ENCODE measurements around the gene SBF2.
"Not testable (repeated sequence)": the region's sequence is repeated elsewhere in the genome, so short reads cannot be mapped to it uniquely, and the experiment has no call there.

Gene SBF2

DNA sequence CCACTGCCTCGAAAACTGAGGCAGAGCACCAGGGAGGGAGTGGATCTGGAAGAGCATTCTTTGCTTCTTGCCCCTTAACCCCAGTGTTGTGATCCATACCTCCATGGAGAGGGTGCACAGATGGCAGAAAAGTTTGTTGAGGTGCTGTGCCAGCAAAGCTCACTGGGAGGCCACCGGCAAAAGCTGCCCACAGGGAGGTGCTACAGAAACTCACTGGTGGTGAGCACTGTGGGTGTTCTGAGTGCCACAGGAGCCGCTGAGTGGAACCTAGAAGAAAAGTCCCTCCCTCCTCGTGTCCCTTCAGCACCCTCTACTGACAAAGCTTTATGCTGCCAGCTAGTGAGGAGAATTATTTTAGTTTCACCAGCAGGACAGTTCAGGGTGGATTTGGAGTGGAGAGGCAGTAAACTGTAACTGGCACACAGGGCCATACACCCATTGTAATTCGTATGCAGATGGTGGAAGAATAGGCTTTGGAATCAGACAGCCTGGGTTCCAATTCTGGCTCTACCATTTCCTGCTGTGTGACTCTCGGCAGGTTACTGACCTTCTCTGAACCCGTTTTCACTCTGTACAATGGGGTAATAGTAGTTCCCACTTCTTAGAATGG lies 545.6 kb downstream of the SBF2 start:
- ChIA-PET CTCF (interaction anchor here (0.6 to 6.8 kb wide), 46 partner anchors 10 to 631 kb away, joined by 3 to 94 read pairs (median 4); partner anchors contain the start of genes WEE1 and ZNF143), POLR2A (interaction anchor here (0.6 to 1.2 kb wide), 2 partner anchors 26 to 175 kb away, joined by 3 read pairs; partner anchors contain the start of gene WEE1)
- TF ChIP-seq, protein P1, sequence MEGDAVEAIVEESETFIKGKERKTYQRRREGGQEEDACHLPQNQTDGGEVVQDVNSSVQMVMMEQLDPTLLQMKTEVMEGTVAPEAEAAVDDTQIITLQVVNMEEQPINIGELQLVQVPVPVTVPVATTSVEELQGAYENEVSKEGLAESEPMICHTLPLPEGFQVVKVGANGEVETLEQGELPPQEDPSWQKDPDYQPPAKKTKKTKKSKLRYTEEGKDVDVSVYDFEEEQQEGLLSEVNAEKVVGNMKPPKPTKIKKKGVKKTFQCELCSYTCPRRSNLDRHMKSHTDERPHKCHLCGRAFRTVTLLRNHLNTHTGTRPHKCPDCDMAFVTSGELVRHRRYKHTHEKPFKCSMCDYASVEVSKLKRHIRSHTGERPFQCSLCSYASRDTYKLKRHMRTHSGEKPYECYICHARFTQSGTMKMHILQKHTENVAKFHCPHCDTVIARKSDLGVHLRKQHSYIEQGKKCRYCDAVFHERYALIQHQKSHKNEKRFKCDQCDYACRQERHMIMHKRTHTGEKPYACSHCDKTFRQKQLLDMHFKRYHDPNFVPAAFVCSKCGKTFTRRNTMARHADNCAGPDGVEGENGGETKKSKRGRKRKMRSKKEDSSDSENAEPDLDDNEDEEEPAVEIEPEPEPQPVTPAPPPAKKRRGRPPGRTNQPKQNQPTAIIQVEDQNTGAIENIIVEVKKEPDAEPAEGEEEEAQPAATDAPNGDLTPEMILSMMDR (IDR thresholded peaks at IDR 0.05; ENCODE audit: control extremely low read depth, extremely low read depth, low read depth, missing control alignments) = peak; percentile 91
- DNase-seq (ENCODE audit: extremely low spot score) = peak; percentile 77

DNA sequence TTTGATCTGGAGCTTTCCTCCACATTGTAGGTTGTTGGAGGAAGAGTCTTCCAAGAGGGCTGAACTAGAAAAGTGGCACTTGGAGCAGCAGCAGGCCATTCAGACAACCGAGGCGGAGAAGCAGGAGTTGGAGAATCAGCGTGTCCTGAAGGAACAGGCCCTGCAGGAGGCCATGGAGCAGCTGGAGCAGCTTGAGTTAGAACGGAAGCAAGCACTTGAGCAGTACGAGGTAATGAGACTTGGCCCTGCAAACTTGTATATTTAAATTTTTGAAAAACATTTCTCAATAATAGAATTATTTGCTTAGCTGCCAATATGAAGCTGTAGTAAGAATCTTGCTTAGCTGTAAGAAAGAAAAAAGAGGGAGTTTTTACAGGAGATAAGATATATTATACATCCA lies 546.2 kb downstream of the SBF2 start:
- DNase-seq (ENCODE audit: extremely low spot score) = no peak
- ChIA-PET POLR2A (interaction anchor here (0.5 to 1.2 kb wide), 3 partner anchors 25 to 277 kb away, joined by 3 read pairs; partner anchors contain the start of gene WEE1), CTCF (interaction anchor here (0.7 to 6.8 kb wide), 45 partner anchors 11 to 631 kb away, joined by 3 to 94 read pairs (median 5); partner anchors contain the start of genes WEE1 and ZNF143)
- TF ChIP-seq, protein P1 (IDR thresholded peaks at IDR 0.05; ENCODE audit: control extremely low read depth, extremely low read depth, low read depth, missing control alignments) = no peak

DNA sequence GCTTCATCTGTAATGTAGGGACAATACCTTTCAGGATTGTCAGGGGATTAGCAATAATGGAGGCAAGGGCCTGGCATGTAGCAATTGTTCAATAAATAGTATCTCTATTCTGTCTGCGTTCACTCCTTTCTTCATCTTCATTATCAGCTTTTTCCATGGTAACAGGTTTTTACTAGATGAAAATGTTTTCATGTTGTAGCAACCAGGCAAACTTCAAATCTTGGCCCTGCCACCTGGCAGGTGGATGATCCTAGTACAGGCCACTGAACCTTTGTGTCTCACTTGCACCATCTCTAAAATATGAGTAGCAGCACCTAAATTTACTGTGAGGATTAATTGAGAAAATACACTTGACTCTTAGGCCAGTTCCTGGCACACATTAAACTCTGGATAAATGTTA lies 546.8 kb downstream of the SBF2 start:
- TF ChIP-seq, protein P1 (IDR thresholded peaks at IDR 0.05; ENCODE audit: control extremely low read depth, extremely low read depth, low read depth, missing control alignments) = no peak
- no peak for DNase-seq (ENCODE audit: extremely low spot score)
- ChIA-PET CTCF (interaction anchor here (1.0 to 6.8 kb wide), 20 partner anchors 12 to 571 kb away, joined by 3 to 94 read pairs (median 6); no protein-coding TSS in a partner anchor), POLR2A (interaction anchor here (0.5 kb wide), 1 partner anchor 276 kb away, joined by 3 read pairs; no protein-coding TSS in a partner anchor)

DNA sequence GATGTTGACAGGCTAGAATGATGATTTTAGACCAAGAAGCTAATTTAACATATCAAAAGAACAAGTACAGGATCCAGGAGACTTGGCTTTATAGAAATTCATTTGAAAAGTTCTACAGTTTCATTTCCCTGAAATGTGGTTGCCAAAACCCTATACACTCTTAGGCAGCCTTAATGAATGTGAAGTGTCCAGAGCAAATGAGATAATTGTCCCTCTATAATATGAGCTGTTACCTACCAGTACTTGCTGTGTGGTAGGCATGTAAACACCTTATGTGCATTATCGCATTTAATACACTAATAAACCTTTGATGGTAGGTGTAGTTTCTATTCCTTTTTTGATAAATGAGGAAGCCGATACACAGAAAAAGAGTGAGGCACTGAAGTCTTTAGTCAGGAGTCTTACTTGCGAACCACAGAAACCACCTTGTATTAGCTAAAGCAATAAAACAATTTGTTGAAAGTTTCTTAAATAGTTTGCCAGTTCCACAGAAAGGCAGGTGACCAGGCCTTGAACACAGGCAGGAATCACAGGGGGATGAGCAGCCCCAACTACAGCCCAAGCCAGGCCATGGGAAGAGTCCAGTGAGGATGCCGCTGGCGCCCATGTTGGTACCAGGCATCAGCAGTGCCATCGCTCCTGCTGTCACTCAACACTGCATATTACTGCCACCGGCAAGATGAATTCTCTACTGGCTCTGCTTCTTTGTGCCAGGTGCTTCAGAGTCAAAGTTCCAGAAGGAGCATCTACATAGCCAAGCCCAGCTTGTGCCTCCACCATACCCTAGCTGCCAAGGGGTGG lies 548.4 kb downstream of the SBF2 start:
- POLR2A ChIA-PET = no interaction called here
- TF ChIP-seq, protein P1 (IDR thresholded peaks at IDR 0.05; ENCODE audit: control extremely low read depth, extremely low read depth, low read depth, missing control alignments) = no peak
- no peak for DNase-seq (ENCODE audit: extremely low spot score)
- CTCF ChIA-PET = interaction anchor here (0.9 to 6.8 kb wide), 9 partner anchors 10 to 239 kb away, joined by 3 to 94 read pairs (median 5); no protein-coding TSS in a partner anchor

DNA sequence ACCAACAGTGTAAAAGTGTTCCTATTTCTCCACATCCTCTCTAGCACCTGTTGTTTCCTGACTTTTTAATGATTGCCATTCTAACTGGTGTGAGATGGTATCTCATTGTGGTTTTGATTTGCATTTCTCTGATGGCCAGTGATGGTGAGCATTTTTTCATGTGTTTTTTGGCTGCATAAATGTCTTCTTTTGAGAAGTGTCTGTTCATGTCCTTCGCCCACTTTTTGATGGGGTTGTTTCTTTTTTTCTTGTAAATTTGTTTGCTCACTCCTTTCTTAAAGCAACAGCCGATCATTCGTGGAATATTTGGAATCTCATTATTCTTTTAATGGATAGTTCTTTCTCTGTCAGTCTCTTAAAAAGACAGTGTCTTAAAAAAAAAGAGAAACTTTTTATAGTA lies 550.5 kb downstream of the SBF2 start:
- POLR2A ChIA-PET = interaction anchor here (0.7 kb wide), 1 partner anchor 69 kb away, joined by 3 read pairs; no protein-coding TSS in a partner anchor
- DNase-seq (ENCODE audit: extremely low spot score); CTCF ChIA-PET: not testable (repeated sequence)

DNA sequence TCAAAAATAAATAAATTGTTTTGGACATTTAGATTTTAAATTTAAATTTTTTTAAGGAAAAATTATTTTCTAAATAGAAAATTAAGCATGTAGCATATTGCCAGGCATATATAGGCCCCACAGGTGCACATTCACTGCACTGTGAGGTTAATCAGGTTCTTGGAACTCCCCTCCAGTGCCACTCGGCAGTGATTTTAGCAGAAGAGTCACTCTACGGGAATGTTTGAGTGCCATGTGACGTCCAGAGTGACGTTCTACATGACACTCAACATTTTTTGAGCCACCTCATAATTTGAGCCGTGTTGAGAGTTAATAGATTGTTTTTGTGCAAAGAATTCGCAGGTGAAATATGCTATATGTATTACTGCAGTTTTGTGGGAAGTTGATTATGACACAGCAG lies 552.8 kb downstream of the SBF2 start:
- DNase-seq (ENCODE audit: extremely low spot score) = no peak
- TF ChIP-seq, protein P1 (IDR thresholded peaks at IDR 0.05; ENCODE audit: control extremely low read depth, extremely low read depth, low read depth, missing control alignments) = no peak
- ChIA-PET CTCF (interaction anchor here (0.8 to 1.9 kb wide), 3 partner anchors 8 to 141 kb away, joined by 3 to 5 read pairs (median 4); no protein-coding TSS in a partner anchor), POLR2A (no interaction called here)

Data from GM10248 (cell line).